ENCODE results near the gene LRRN3.
"Not testable (repeated sequence)": the region's sequence is repeated elsewhere in the genome, so short reads cannot be mapped to it uniquely, and the experiment has no call there.

LRRN3 gene

DNA sequence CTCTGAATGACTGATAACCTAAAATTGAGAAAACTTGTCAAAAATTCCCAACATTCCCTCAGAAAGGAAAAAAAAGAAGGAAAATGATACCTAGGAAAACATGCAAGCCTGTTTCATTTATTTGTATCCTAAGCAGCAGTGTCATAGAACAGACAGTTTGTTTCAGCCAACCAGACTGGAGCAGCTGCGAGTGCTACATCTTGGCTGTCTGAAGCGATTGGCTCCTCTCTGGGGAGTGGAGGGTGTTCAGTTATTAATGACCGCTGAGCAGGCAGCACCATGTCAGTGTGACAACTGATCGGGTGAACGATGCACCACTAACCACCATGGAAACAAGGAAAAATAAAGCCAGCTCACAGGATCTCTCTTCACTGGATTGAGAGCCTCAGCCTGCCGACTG, at the start of gene LRRN3:
LRRN3 (plus strand) TSS at position 282 of the 400 bp plus-strand sequence. CDS start 31,646 bp downstream, outside the sequence.
- no peak for DNase-seq (ENCODE audit: low read depth)

- DNase-seq (ENCODE audit: low read depth), result no peak
Observed at GRCh38 chr7:111041577-111041976, 49.4 kb upstream of the LRRN3 start.

GRCh38 chr7:111042842-111043241, 48.1 kb upstream of the LRRN3 start:
- no peak for DNase-seq (ENCODE audit: low read depth)

DNA sequence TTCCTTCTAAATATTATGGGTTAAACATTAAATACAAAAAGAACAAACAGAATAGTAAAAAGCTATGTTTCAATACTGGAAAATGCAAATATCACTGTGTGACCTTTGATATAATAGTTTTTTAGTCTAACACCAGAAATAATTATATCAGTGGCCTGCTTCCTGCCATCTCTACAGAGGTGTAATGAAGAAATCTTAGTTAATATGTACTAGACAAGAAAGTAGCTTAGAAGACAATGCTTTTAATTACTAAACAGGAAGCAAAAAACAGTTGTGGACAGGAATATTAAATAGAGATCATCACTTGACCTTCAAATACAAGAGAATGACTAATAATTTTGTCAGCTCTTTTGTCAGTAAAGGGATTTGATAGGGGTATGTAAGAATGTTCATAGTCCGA, 47.4 kb upstream of the LRRN3 start:
- DNase-seq (ENCODE audit: low read depth), result no peak

- DNase-seq (ENCODE audit: low read depth), result no peak
Observed at GRCh38 chr7:111045449-111045848, 45.5 kb upstream of the LRRN3 start.

DNA sequence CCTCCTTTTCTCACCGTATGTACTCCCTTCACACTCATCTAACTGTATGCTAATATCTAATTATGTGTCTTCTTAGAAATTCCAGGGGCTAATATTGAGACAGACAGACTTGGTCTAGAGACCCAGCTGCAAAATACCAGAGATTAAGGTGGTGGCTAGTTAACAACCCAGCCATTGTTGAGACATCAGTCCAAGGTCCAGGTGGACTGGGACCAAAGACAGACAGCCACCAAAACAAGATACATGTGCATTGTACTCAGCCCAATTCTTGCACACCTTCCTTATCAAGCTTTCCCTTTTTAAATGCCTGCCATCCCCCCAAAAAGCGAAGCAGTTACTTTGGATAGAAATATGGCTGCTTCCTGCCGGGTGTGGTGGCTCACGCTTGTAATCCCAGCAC, 43.3 kb upstream of the LRRN3 start:
- DNase-seq (ENCODE audit: low read depth), result no peak

DNA sequence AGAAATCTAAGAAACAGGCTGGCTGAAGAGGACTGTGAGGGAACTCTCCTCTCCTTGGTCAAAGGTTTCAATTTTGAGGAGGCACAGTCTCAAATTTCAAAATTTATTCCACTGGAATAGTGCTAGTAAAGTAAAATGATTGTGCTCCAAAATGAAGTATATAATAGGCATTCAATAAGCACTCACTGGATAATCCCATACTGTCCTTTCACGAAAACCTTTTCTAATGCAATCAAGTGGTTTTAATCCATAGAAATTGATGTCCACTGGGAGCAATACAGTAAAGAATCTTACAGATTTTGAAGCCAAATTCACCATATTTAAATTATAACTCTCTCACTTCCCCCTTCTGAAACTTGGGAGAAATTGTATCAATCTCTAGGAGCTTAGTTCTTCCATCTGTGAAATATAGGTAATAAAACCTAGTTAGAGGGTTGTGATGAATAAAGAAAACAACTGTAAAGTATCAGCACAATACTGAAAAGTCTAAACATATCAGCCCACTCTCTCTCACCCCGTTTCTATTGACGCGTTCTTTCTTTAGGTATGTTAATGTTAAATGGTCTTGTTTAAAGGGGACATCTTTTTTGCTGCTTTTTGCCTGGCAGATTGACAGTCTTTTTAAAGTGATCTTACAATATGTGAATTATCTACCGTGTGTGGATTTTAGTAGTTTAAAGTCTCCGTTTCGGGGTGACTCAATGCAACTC, 40.8 kb upstream of the LRRN3 start:
- DNase-seq (ENCODE audit: low read depth), result no peak

- no peak for DNase-seq (ENCODE audit: low read depth)
Observed at GRCh38 chr7:111050875-111051416, 40.0 kb upstream of the LRRN3 start.

- DNase-seq (ENCODE audit: low read depth), result no peak
Observed at GRCh38 chr7:111051832-111052231, 39.1 kb upstream of the LRRN3 start.

GRCh38 chr7:111053035-111053434, 37.9 kb upstream of the LRRN3 start:
- DNase-seq (ENCODE audit: low read depth), result no peak

DNA sequence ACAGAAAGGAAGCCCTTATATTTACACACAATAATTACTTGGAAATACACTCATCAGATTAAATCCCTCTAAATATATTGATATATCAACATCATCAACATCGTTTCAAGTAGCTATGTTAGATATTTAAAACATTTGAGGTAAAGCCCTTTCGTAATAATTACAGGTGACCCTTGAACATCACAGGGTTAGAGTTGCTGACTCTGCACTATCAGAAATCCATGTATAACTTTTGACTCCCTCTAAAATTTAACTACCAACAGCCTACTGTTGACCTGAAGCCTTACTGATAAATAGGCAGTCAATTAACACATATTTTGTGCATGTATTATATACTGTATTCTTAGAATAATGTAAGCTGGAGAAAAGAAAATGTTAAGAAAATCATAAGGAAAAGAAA, 34.6 kb upstream of the LRRN3 start:
- no peak for DNase-seq (ENCODE audit: low read depth)

- no peak for DNase-seq (ENCODE audit: low read depth)
Observed at GRCh38 chr7:111057066-111057465, 33.9 kb upstream of the LRRN3 start.

- DNase-seq (ENCODE audit: low read depth), result no peak
Observed at GRCh38 chr7:111059833-111060232, 31.1 kb upstream of the LRRN3 start.

DNA sequence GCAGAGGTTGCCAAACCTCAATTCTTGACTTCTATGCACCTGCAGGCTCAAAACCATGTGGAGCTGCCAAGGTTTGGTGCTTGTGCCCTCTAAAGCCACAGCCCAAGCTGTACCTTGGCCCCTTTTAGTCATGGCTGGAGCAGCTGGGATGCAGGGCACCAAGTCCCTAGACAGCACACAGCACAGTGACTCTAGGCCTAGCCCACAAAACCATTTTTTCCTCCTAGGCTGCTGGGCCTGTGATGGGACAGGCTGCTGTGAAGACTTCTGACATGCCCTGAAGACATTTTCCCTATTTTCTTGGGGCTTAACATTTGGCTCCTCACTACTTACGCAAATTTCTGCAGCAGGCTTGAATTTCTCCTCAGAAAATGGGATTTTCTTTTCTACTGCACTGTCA, 27.8 kb upstream of the LRRN3 start:
- no peak for DNase-seq (ENCODE audit: low read depth)

GRCh38 chr7:111067251-111067650, 23.7 kb upstream of the LRRN3 start:
- DNase-seq (ENCODE audit: low read depth), result no peak

GRCh38 chr7:111067682-111068081, 23.2 kb upstream of the LRRN3 start:
- DNase-seq (ENCODE audit: low read depth), result no peak

- no peak for DNase-seq (ENCODE audit: low read depth)
Observed at GRCh38 chr7:111068618-111069017, 22.3 kb upstream of the LRRN3 start.

- DNase-seq (ENCODE audit: low read depth), result no peak
Observed at GRCh38 chr7:111071556-111071955, 19.4 kb upstream of the LRRN3 start.

GRCh38 chr7:111072658-111073057, 18.3 kb upstream of the LRRN3 start:
- DNase-seq (ENCODE audit: low read depth), result not testable (repeated sequence)

DNA sequence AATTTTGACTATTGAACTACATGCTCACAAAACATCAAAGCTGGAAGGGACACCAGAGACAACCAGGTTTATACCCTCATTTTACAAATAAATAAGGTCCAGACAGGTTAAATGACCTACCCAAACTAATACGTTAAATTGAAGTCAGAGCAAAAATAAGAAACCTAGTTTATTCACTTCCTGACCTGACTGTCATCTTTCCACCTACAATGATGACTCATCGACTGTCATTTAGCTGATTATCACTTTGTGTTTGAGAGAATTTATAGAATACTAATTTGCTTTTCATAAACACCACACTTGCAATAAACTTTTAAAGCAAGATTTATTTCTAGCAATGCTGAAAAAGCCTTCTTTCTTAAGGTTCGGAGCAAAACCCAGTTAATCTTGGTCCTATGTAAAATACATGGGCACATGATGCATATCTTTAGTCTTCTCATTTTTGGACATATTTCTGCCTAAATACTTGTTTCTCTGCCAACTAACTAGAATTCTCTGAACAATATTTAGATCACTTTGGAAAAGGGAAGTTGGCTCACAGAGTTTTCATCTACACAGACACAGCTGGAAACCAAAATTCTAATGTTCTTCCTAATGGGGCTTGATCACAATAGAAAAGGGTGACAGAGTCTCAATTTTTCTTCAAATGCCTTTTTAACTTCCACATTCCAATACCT, 16.7 kb upstream of the LRRN3 start:
- DNase-seq (ENCODE audit: low read depth), result no peak

DNA sequence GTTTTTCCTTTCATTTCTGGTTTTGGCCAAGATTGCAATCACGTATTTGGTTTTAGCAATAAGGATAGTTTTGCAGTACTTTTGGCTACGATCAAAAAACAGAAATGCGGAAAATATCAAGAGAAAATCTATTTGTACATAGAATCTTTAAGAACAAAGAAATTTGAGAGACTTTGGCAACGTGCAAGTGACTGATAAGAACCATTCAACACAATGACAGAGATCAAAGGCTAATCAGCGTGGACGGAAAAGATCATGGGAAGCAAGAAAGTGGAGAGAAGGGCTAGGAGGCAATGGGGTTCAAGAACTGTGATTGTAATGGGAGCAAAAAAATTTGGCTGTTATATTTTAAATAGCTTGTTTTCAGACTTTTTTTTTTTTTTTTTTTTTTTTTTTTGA, 16.2 kb upstream of the LRRN3 start:
- no peak for DNase-seq (ENCODE audit: low read depth)

DNA sequence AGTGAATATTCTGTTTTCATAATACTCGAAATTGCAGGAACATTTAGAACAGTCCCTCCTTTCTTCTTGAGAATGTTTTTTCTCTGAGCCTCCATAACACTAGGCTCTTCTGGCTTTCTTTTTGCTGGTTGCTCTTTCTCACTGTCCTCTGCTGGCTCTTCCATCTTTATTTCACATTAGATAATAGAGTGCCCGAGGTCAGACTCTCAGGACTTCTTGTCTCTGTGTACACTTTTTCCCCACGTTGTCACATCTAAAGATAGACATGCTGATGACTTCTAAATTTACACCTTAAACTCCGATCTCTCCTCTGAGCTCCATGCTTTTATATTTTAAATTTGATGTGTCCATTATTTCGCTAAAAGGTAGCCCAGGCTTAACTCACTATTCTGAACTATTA, 15.4 kb upstream of the LRRN3 start:
- no peak for DNase-seq (ENCODE audit: low read depth)

DNA sequence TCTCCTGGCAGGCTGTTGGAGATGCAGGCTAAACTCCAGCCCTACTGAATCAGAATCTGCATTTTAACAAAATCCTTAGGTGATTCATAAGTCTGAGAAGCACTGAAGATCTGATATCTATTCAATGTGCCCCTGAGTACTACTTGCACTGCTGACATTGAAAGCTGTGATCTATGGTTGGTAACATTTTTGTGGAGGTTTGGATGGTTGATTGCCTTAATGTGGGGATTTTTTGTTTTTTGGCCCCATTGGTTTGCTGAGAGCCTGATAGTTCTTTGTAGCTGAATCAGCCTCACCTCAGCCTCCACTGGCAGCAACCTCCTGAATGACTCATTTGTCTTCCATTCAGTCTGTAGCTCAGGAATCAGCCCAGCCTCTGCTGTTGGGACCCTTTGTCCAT, 14.7 kb upstream of the LRRN3 start:
- DNase-seq (ENCODE audit: low read depth), result peak; percentile 42

DNA sequence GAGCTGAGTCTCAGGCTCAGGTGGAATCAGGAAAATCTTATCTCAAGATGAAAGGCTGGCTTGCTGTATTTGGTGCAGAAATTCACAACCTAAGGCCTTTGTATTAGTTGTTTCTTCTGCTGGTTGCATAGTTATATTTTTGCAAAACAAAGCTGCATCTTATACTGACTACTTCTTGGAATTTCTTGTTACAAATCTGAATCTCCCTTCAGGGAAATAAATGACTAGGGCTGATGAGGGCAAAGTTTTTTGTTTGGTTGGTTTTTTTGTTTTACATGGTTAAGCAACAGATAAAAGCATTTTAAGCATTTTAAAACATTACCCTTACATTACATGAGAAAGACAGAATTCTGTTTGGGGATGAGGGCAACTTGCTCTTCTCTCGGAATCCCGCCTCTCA, 13.9 kb upstream of the LRRN3 start:
- no peak for DNase-seq (ENCODE audit: low read depth)
